LNCAP (cell line): Measurements from ENCODE around the gene TWF1.

ENCODE experiments used
- CTCF ChIP-seq: fragments of 450-650 bp; IDR thresholded peaks from 2 replicates; pipeline ENCODE4 v1.5.1; 2017; ENCODE audit warnings: mild to moderate bottlenecking

The TWF1 gene

GRCh38 chr12:43763769-43764168, 42.3 kb downstream of the TWF1 start:
- TF ChIP-seq CTCF = no peak

DNA sequence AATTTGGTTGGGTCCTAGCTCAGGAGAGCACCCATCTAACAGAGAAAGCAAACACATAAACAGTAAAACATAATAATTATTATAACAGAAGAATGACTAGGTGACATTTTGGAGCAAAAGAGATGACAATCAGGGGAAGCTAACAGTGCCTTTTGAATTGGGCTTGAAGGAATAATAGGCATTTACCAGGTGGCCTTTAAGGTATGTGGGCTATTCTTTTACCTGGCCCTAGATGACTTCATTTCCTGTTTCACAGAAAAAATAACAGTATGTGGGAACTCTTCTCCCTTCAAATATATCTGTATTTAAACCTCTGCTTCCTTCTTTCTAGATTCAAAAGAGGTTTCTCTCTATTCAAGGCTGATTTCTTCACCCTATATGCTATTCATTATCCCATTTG, 43.5 kb downstream of the TWF1 start:
- no peak for TF ChIP-seq CTCF

GRCh38 chr12:43761500-43761899, 44.6 kb downstream of the TWF1 start:
- no peak for TF ChIP-seq CTCF

GRCh38 chr12:43760396-43760795, 45.7 kb downstream of the TWF1 start:
- no peak for TF ChIP-seq CTCF

GRCh38 chr12:43758728-43759563, 47.2 kb downstream of the TWF1 start, which contains the start of the genes IRAK4 and PUS7L:
IRAK4 (plus strand) TSS chr12:43758951; CDS start chr12:43768112, 9,161 bp downstream.
PUS7L (minus strand) TSS chr12:43758790; CDS start chr12:43755245, 3,545 bp downstream.
- TF ChIP-seq CTCF = peak; percentile 46

DNA sequence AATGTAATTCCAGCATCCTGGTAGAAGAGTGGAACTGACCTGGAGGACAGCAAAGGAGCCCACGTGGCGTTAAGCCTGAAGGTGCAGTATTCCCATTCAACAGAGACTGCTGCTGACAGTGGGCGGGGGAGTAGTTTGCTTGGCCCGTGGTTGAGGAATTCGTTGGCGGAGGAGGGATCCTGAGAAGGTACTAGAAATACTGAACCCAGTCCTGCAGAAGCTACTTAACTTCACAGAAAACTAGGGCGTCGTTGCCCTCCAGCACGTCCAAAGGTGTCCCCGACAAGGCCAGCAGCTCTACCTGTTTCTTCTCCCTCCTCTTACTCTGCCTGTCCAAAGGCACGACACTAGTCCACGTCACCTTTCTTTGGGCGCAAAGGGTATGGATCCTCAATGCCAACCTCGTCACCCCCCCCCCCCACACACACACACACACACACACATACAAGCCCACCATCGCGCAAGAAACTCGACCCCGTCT, 47.8 kb downstream of the TWF1 start:
- no peak for TF ChIP-seq CTCF

- no peak for TF ChIP-seq CTCF
These were observed 52.1 kb downstream of the TWF1 start for GRCh38 chr12:43754015-43754414.
